ENCODE results near the gene TTC39B.

The TTC39B gene

GRCh38 chr9:15154677-15155076 lies 152.3 kb downstream of the TTC39B start:
- no peaks in the 10 kb centered on the region for H3K36me3 ChIP-seq (ENCODE audit: control insufficient read depth in 1 of 2, insufficient read depth in 2 of 2, low read depth in 1 of 2, low read length in 2 of 2)
- no peak overlapping the region for H3K4me3 ChIP-seq (ENCODE audit: insufficient read depth in 1 of 2, low read depth in 1 of 2, low read length in 2 of 2)

GRCh38 chr9:15153961-15154360 lies 153.1 kb downstream of the TTC39B start:
- no peak overlapping the region for H3K4ac ChIP-seq (ENCODE audit: low read depth in 1 of 2, low read length in 2 of 2)
- H2BK120ac ChIP-seq (ENCODE audit: low read depth, low read length): no peak overlapping the region
- no peak overlapping the region for H3K4me3 ChIP-seq (ENCODE audit: insufficient read depth in 1 of 2, low read depth in 1 of 2, low read length in 2 of 2)

More at GRCh38 chr9:15154677-15155076, 152.3 kb downstream of the TTC39B start:
- no peaks in the 10 kb centered on the region for H3K27me3 ChIP-seq (ENCODE audit: control insufficient read depth in 1 of 2, insufficient read depth in 1 of 2, low read length in 2 of 2)
- H3K14ac ChIP-seq (ENCODE audit: low read length in 2 of 2): no peak overlapping the region
- H3K18ac ChIP-seq (ENCODE audit: low read depth in 1 of 2, low read length in 2 of 2): peak overlapping the region in 1 of 2 experiments; percentile 14
- H2AFZ ChIP-seq (ENCODE audit: low read depth, low read length): no peak overlapping the region
- H3K23ac ChIP-seq (ENCODE audit: low read length in 2 of 2): no peak overlapping the region
- H3K9ac ChIP-seq (ENCODE audit: low read length): no peak overlapping the region
- no peaks in the 10 kb centered on the region for H3K79me1 ChIP-seq (replicated peaks; ENCODE audit: low read length, poor library complexity, severe bottlenecking)
- 83% methylated on average over 4 of the region's 4 CpGs for WGBS
- no peak overlapping the region for H3K4me2 ChIP-seq (ENCODE audit: low read length, poor library complexity, severe bottlenecking)
- no peaks in the 10 kb centered on the region for H3K9me3 ChIP-seq (ENCODE audit: control insufficient read depth, low read length)
- H4K8ac ChIP-seq (ENCODE audit: low read length): no peak overlapping the region
- H2BK120ac ChIP-seq (ENCODE audit: low read depth, low read length): no peak overlapping the region
- H2BK5ac ChIP-seq (ENCODE audit: low read depth, low read length, poor library complexity, severe bottlenecking): no peak overlapping the region
- no peak for DNase-seq
- H2AK5ac ChIP-seq (ENCODE audit: low read length, severe bottlenecking): no peak overlapping the region
- H3K4ac ChIP-seq (ENCODE audit: low read depth in 1 of 2, low read length in 2 of 2): peak overlapping the region in 1 of 2 experiments; percentile 59
- no peak overlapping the region for H2BK15ac ChIP-seq (ENCODE audit: low read depth, poor library complexity, severe bottlenecking)
- peaks cover 2% of the 10 kb centered on the region for H3K4me1 ChIP-seq (ENCODE audit: control insufficient read depth, insufficient read depth, low read depth, low read length)
- no peak overlapping the region for H3K27ac ChIP-seq (ENCODE audit: low read length, poor library complexity, severe bottlenecking)
- peak overlapping the region; percentile 29 to 94 for H2BK12ac ChIP-seq (ENCODE audit: low read length in 2 of 2)
- no peak overlapping the region for H4K91ac ChIP-seq (ENCODE audit: low read length)

GRCh38 chr9:15150939-15151338 lies 156.1 kb downstream of the TTC39B start:
- Histone ChIP-seq H3K27me3 (ENCODE audit: control insufficient read depth in 1 of 2, insufficient read depth in 1 of 2, low read length in 2 of 2) (peaks cover 0 to 11% of the 10 kb centered on the region in 2 experiments), H2BK5ac (ENCODE audit: low read depth, low read length, poor library complexity, severe bottlenecking) (no peak overlapping the region), H3K4me1 (ENCODE audit: control insufficient read depth, insufficient read depth, low read depth, low read length) (no peaks in the 10 kb centered on the region), H4K91ac (ENCODE audit: low read length) (no peak overlapping the region), H3K9ac (ENCODE audit: low read length) (no peak overlapping the region), H2AFZ (ENCODE audit: low read depth, low read length) (no peak overlapping the region), H2BK15ac (ENCODE audit: low read depth, poor library complexity, severe bottlenecking) (no peak overlapping the region), H4K8ac (ENCODE audit: low read length) (no peak overlapping the region), H3K36me3 (ENCODE audit: control insufficient read depth in 1 of 2, insufficient read depth in 2 of 2, low read depth in 1 of 2, low read length in 2 of 2) (no peaks in the 10 kb centered on the region), H3K23ac (ENCODE audit: low read length in 2 of 2) (no peak overlapping the region), H3K4me3 (ENCODE audit: insufficient read depth in 1 of 2, low read depth in 1 of 2, low read length in 2 of 2) (no peak overlapping the region), H3K27ac (ENCODE audit: low read length, poor library complexity, severe bottlenecking) (no peak overlapping the region), H2AK5ac (ENCODE audit: low read length, severe bottlenecking) (no peak overlapping the region), H3K79me1 (replicated peaks; ENCODE audit: low read length, poor library complexity, severe bottlenecking) (no peaks in the 10 kb centered on the region), H3K4ac (ENCODE audit: low read depth in 1 of 2, low read length in 2 of 2) (no peak overlapping the region), H3K18ac (ENCODE audit: low read depth in 1 of 2, low read length in 2 of 2) (no peak overlapping the region), H3K14ac (ENCODE audit: low read length in 2 of 2) (peak overlapping the region in 1 of 2 experiments; percentile 45), H3K4me2 (ENCODE audit: low read length, poor library complexity, severe bottlenecking) (no peak overlapping the region), H2BK12ac (ENCODE audit: low read length in 2 of 2) (peak overlapping the region in 1 of 2 experiments; percentile 34), H3K9me3 (ENCODE audit: control insufficient read depth, low read length) (no peaks in the 10 kb centered on the region), H2BK120ac (ENCODE audit: low read depth, low read length) (no peak overlapping the region)
- 93% methylated on average over 4 of the region's 4 CpGs for WGBS
- DNase-seq: no peak

More at GRCh38 chr9:15153961-15154360, 153.1 kb downstream of the TTC39B start:
- no peak overlapping the region for H2BK15ac ChIP-seq (ENCODE audit: low read depth, poor library complexity, severe bottlenecking)
- no peak overlapping the region for H3K27ac ChIP-seq (ENCODE audit: low read length, poor library complexity, severe bottlenecking)
- H4K8ac ChIP-seq (ENCODE audit: low read length): no peak overlapping the region
- H2BK12ac ChIP-seq (ENCODE audit: low read length in 2 of 2): no peak overlapping the region
- no peak overlapping the region for H3K9ac ChIP-seq (ENCODE audit: low read length)
- no peaks in the 10 kb centered on the region for H3K9me3 ChIP-seq (ENCODE audit: control insufficient read depth, low read length)
- H3K27me3 ChIP-seq (ENCODE audit: control insufficient read depth in 1 of 2, insufficient read depth in 1 of 2, low read length in 2 of 2): no peaks in the 10 kb centered on the region
- no peak overlapping the region for H3K18ac ChIP-seq (ENCODE audit: low read depth in 1 of 2, low read length in 2 of 2)
- H3K79me1 ChIP-seq (replicated peaks; ENCODE audit: low read length, poor library complexity, severe bottlenecking): no peaks in the 10 kb centered on the region
- no peak overlapping the region for H2BK5ac ChIP-seq (ENCODE audit: low read depth, low read length, poor library complexity, severe bottlenecking)
- H3K23ac ChIP-seq (ENCODE audit: low read length in 2 of 2): no peak overlapping the region
- H3K14ac ChIP-seq (ENCODE audit: low read length in 2 of 2): no peak overlapping the region
- H2AK5ac ChIP-seq (ENCODE audit: low read length, severe bottlenecking): no peak overlapping the region
- DNase-seq: no peak
- no peak overlapping the region for H3K4me2 ChIP-seq (ENCODE audit: low read length, poor library complexity, severe bottlenecking)
- H3K4me1 ChIP-seq (ENCODE audit: control insufficient read depth, insufficient read depth, low read depth, low read length): peaks cover 2% of the 10 kb centered on the region
- no peaks in the 10 kb centered on the region for H3K36me3 ChIP-seq (ENCODE audit: control insufficient read depth in 1 of 2, insufficient read depth in 2 of 2, low read depth in 1 of 2, low read length in 2 of 2)
- 90% methylated on average over 3 of the region's 3 CpGs for WGBS
- no peak overlapping the region for H2AFZ ChIP-seq (ENCODE audit: low read depth, low read length)
- H4K91ac ChIP-seq (ENCODE audit: low read length): no peak overlapping the region

GRCh38 chr9:15149450-15149849 lies 157.6 kb downstream of the TTC39B start:
- Histone ChIP-seq H3K4me1 (ENCODE audit: control insufficient read depth, insufficient read depth, low read depth, low read length) (no peaks in the 10 kb centered on the region), H3K14ac (ENCODE audit: low read length in 2 of 2) (no peak overlapping the region), H3K9me3 (ENCODE audit: control insufficient read depth, low read length) (no peaks in the 10 kb centered on the region), H3K27ac (ENCODE audit: low read length, poor library complexity, severe bottlenecking) (no peak overlapping the region), H3K4ac (ENCODE audit: low read depth in 1 of 2, low read length in 2 of 2) (no peak overlapping the region), H2BK5ac (ENCODE audit: low read depth, low read length, poor library complexity, severe bottlenecking) (no peak overlapping the region), H3K27me3 (ENCODE audit: control insufficient read depth in 1 of 2, insufficient read depth in 1 of 2, low read length in 2 of 2) (peaks cover 0 to 11% of the 10 kb centered on the region in 2 experiments), H3K4me3 (ENCODE audit: insufficient read depth in 1 of 2, low read depth in 1 of 2, low read length in 2 of 2) (no peak overlapping the region), H2BK15ac (ENCODE audit: low read depth, poor library complexity, severe bottlenecking) (no peak overlapping the region), H3K36me3 (ENCODE audit: control insufficient read depth in 1 of 2, insufficient read depth in 2 of 2, low read depth in 1 of 2, low read length in 2 of 2) (no peaks in the 10 kb centered on the region), H3K18ac (ENCODE audit: low read depth in 1 of 2, low read length in 2 of 2) (no peak overlapping the region), H4K91ac (ENCODE audit: low read length) (no peak overlapping the region), H3K79me1 (replicated peaks; ENCODE audit: low read length, poor library complexity, severe bottlenecking) (no peaks in the 10 kb centered on the region), H2BK12ac (ENCODE audit: low read length in 2 of 2) (no peak overlapping the region), H2AK5ac (ENCODE audit: low read length, severe bottlenecking) (no peak overlapping the region), H2AFZ (ENCODE audit: low read depth, low read length) (no peak overlapping the region), H3K9ac (ENCODE audit: low read length) (no peak overlapping the region), H2BK120ac (ENCODE audit: low read depth, low read length) (no peak overlapping the region), H4K8ac (ENCODE audit: low read length) (no peak overlapping the region), H3K23ac (ENCODE audit: low read length in 2 of 2) (no peak overlapping the region), H3K4me2 (ENCODE audit: low read length, poor library complexity, severe bottlenecking) (no peak overlapping the region)
- DNase-seq: peak; percentile 23
